Lower lobe of right lung (tissue), 2 donors: ENCODE measurements around the gene PIAS2. TPM values are rescaled to one million over a fixed set of nuclear protein-coding genes. Genes with fewer than 3 reads are reported as not detected.

Source experiments
- ATAC-seq, 2 donors: fragments of 200-7000 bp; cut with Tn5 transposase; one replicate each; pipeline ENCODE4 v1.9.1; 2020 to 2022; ENCODE audit warnings: mild to moderate bottlenecking in 2 of 2, moderate library complexity in 2 of 2
- DNase-seq: peaks from one replicate; pipeline ENCODE4 v3.0.0-alpha.2; 2020
- H3K27ac ChIP-seq: fragments of 200-600 bp; one replicate; pipeline ENCODE4 v1.8.0; 2022
- H3K27me3 ChIP-seq: fragments of 200-600 bp; one replicate; pipeline ENCODE4 v1.8.0; 2022; ENCODE audit warnings: low read depth
- H3K36me3 ChIP-seq: fragments of 200-600 bp; one replicate; pipeline ENCODE4 v1.8.0; 2022; ENCODE audit warnings: mild to moderate bottlenecking
- H3K4me1 ChIP-seq: fragments of 200-600 bp; one replicate; pipeline ENCODE4 v1.8.0; 2022
- H3K4me3 ChIP-seq: fragments of 200-600 bp; one replicate; pipeline ENCODE4 v1.8.0; 2022; ENCODE audit warnings: mild to moderate bottlenecking
- H3K9me3 ChIP-seq: fragments of 200-600 bp; one replicate; pipeline ENCODE4 v1.8.0; 2022
- CTCF ChIP-seq: fragments of 200-600 bp; IDR thresholded peaks from one replicate; pipeline ENCODE4 v1.8.0; 2022; ENCODE audit warnings: antibody characterized with exemption, mild to moderate bottlenecking
- intact Hi-C: fragments of 100-400 bp; cut with DNase I; formaldehyde crosslinking; loops from one replicate; pipeline ENCODE4 v1.11.0; 2022
- total RNA-seq: library from RNA; stranded (reverse); fragmentation: NEBNext Ultra II Directional; extraction: Animal tissue kit (Norgen Biotek cat#: 25700); gene quantifications from one replicate; pipeline ENCODE4 v1.2.1, GENCODE V29; 2021
- donor health status: DM: no; HTN: yes; CAD: no; lungs with severe emphysema.

PIAS2 gene
- total RNA-seq, 1 donor from 2014 or later, result 36.6 TPM

GRCh38 chr18:46829531-46829930 is 87.8 kb downstream of the PIAS2 start:
- no peak for TF ChIP-seq CTCF
- no peak overlapping the region for H3K4me3 ChIP-seq
- H3K36me3 ChIP-seq, result peaks cover 39% of the 10 kb centered on the region
- intact Hi-C loops, result no loop called here
- no peak for ATAC-seq
- no peaks in the 10 kb centered on the region for H3K9me3 ChIP-seq
- no peak overlapping the region for H3K27ac ChIP-seq
- DNase-seq, result no peak
- H3K4me1 ChIP-seq, result no peaks in the 10 kb centered on the region
- H3K27me3 ChIP-seq, result no peaks in the 10 kb centered on the region

- H3K4me3 ChIP-seq, result no peak overlapping the region
- H3K27ac ChIP-seq, result no peak overlapping the region
- H3K27me3 ChIP-seq, result no peaks in the 10 kb centered on the region
- no peaks in the 10 kb centered on the region for H3K9me3 ChIP-seq
- peaks cover 25% of the 10 kb centered on the region for H3K36me3 ChIP-seq
- H3K4me1 ChIP-seq, result no peaks in the 10 kb centered on the region
- no peak for TF ChIP-seq CTCF
- intact Hi-C loops, result no loop called here
- ATAC-seq (no peak), DNase-seq (no peak)
Observed at GRCh38 chr18:46821856-46822711, 95.2 kb downstream of the PIAS2 start.

- no peak for TF ChIP-seq CTCF
- Histone ChIP-seq H3K36me3 (peaks cover 14% of the 10 kb centered on the region), H3K27ac (no peak overlapping the region), H3K4me3 (no peak overlapping the region), H3K4me1 (no peaks in the 10 kb centered on the region), H3K9me3 (no peaks in the 10 kb centered on the region), H3K27me3 (no peaks in the 10 kb centered on the region)
- ATAC-seq, result no peak
- intact Hi-C loops, result no loop called here
- DNase-seq, result no peak
Observed at GRCh38 chr18:46820863-46821262, 96.4 kb downstream of the PIAS2 start.

GRCh38 chr18:46815661-46816060 is 101.6 kb downstream of the PIAS2 start:
- Histone ChIP-seq H3K27me3 (no peaks in the 10 kb centered on the region), H3K4me3 (no peak overlapping the region), H3K9me3 (no peaks in the 10 kb centered on the region), H3K4me1 (no peaks in the 10 kb centered on the region), H3K36me3 (peaks cover 3% of the 10 kb centered on the region), H3K27ac (no peak overlapping the region)
- intact Hi-C loops, result no loop called here
- ATAC-seq (no peak), DNase-seq (no peak)
- TF ChIP-seq CTCF, result no peak

GRCh38 chr18:46814399-46814798 is 102.9 kb downstream of the PIAS2 start:
- Histone ChIP-seq H3K4me1 (no peaks in the 10 kb centered on the region), H3K27ac (no peak overlapping the region), H3K4me3 (no peak overlapping the region), H3K27me3 (no peaks in the 10 kb centered on the region), H3K9me3 (no peaks in the 10 kb centered on the region), H3K36me3 (no peaks in the 10 kb centered on the region)
- intact Hi-C loops, result no loop called here
- no peak for ATAC-seq
- no peak for TF ChIP-seq CTCF
- DNase-seq, result no peak
